ENCODE measurements around the gene SERPING1. TPM values are rescaled to one million over a fixed set of nuclear protein-coding genes. Genes with fewer than 3 reads are reported as not detected.

The SERPING1 gene
- 0.14 and 0.28 TPM in 2 replicates for total RNA-seq

DNA sequence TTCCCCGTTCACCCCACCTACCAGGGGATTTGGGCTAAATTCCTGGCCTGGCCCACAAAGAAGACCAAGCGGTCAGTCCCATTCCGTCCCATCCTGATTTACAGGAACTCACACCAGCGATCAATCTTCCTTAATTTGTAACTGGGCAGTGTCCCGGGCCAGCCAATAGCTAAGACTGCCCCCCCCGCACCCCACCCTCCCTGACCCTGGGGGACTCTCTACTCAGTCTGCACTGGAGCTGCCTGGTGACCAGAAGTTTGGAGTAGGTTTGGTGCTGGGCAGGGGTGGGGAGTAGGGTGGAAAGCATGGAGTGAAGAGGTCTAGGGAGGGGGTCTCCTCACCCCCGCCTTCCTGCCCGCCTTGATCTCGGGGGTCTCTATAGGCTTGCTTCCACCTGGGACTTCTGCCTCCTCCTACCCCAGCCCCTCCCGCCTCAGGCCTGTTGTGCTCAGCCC is at the start of gene SERPING1:
SERPING1 (plus strand) TSS at position 225 of the 455 bp plus-strand sequence. CDS start 586 bp downstream, outside the sequence.
- no peaks in the 10 kb centered on the region for H3K36me3 Mint-ChIP-seq (ENCODE audit: low read depth)
- peaks cover 32% of the 10 kb centered on the region for H3K27me3 Mint-ChIP-seq
- H3K9me3 Mint-ChIP-seq = no peaks in the 10 kb centered on the region

GRCh38 chr11:57547854-57548377 is 49.6 kb upstream of the SERPING1 start:
- Mint-ChIP-seq H3K36me3 (ENCODE audit: low read depth) (peaks cover 59% of the 10 kb centered on the region), H3K27ac (peak overlapping the region; percentile 41), H3K4me3 (no peak overlapping the region), H3K27me3 (no peaks in the 10 kb centered on the region), H3K9me3 (no peaks in the 10 kb centered on the region), H3K4me1 (no peaks in the 10 kb centered on the region)
- no peak for DNase-seq
- intact Hi-C loops (cut with micrococcal nuclease) = no loop called here

More for the DNA sequence above, at the start of gene SERPING1:
- Mint-ChIP-seq H3K4me3 (peak within 1 kb of the TSS; percentile 9), H3K4me1 (peaks cover 2% of the 10 kb centered on the region), H3K27ac (no peak within 1 kb of the TSS)
- DNase-seq = no peak
- intact Hi-C loops (cut with micrococcal nuclease) = no loop called here

DNA sequence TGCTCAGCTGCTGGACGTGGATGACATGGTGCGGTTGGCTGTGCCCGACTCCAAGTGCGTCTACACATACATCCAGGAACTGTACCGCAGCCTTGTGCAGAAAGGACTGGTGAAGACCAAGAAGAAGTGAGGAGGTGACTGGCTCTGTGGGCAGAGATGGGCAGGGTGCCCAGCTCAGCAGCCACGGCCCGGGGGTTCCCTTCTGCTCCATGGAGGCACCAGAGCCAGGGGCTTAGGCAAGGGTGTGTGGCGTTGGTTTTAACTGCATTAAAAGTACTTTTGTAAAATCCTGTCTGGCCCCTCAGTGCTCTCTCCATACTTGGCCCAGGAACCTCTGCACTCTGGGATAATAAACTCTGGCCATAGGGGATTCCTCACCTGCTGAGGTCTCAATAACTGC is 47.5 kb upstream of the SERPING1 start:
- Mint-ChIP-seq H3K27me3 (no peaks in the 10 kb centered on the region), H3K9me3 (no peaks in the 10 kb centered on the region), H3K27ac (no peak overlapping the region), H3K4me1 (no peaks in the 10 kb centered on the region), H3K4me3 (no peak overlapping the region), H3K36me3 (ENCODE audit: low read depth) (peaks cover 76% of the 10 kb centered on the region)
- intact Hi-C loops (cut with micrococcal nuclease) = no loop called here
- no peak for DNase-seq

GRCh38 chr11:57551941-57552340 is 45.5 kb upstream of the SERPING1 start:
- Mint-ChIP-seq H3K27ac (no peak overlapping the region), H3K4me1 (peaks cover 4% of the 10 kb centered on the region), H3K4me3 (no peak overlapping the region), H3K27me3 (no peaks in the 10 kb centered on the region), H3K36me3 (ENCODE audit: low read depth) (peaks cover 81% of the 10 kb centered on the region), H3K9me3 (no peaks in the 10 kb centered on the region)
- intact Hi-C loops (cut with micrococcal nuclease) = no loop called here
- DNase-seq = no peak

GRCh38 chr11:57552479-57552878 is 45.0 kb upstream of the SERPING1 start:
- peaks cover 82% of the 10 kb centered on the region for H3K36me3 Mint-ChIP-seq (ENCODE audit: low read depth)
- no peaks in the 10 kb centered on the region for H3K9me3 Mint-ChIP-seq
- H3K27me3 Mint-ChIP-seq = no peaks in the 10 kb centered on the region
- intact Hi-C loops (cut with micrococcal nuclease) = no loop called here
- peak overlapping the region; percentile 25 for H3K27ac Mint-ChIP-seq
- DNase-seq = no peak
- peaks cover 4% of the 10 kb centered on the region for H3K4me1 Mint-ChIP-seq
- H3K4me3 Mint-ChIP-seq = no peak overlapping the region

- peaks cover 5% of the 10 kb centered on the region for H3K4me1 Mint-ChIP-seq
- intact Hi-C loops (cut with micrococcal nuclease) = no loop called here
- no peak for DNase-seq
Observed at GRCh38 chr11:57555393-57555792, 42.1 kb upstream of the SERPING1 start.

DNA sequence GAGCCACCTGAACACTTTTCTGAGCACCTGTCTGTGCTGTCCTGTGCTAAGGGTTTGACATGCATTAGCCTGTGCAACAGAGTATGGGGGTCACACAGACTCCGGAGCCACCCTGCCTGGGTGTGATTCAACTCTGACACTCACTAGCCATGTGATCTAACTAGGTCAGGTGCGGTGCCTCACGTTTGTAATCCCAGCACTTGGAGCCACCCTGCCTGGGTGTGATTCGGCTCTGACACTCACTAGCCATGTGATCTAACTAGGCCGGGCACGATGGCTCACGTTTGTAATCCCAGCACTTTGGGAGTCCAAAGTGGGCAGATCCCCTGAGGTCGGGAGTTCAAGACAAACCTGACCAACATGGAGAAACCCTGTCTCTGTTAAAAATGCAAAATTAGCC is 41.4 kb upstream of the SERPING1 start:
- Mint-ChIP-seq H3K36me3 (ENCODE audit: low read depth) (peaks cover 80% of the 10 kb centered on the region), H3K4me3 (no peak overlapping the region), H3K4me1 (peaks cover 7% of the 10 kb centered on the region), H3K27ac (no peak overlapping the region), H3K9me3 (no peaks in the 10 kb centered on the region), H3K27me3 (no peaks in the 10 kb centered on the region)
- no peak for DNase-seq
- intact Hi-C loops (cut with micrococcal nuclease) = no loop called here

More at GRCh38 chr11:57555393-57555792, 42.1 kb upstream of the SERPING1 start:
- H3K27me3 Mint-ChIP-seq = no peaks in the 10 kb centered on the region
- H3K9me3 Mint-ChIP-seq = no peaks in the 10 kb centered on the region
- peaks cover 83% of the 10 kb centered on the region for H3K36me3 Mint-ChIP-seq (ENCODE audit: low read depth)
- peak overlapping the region; percentile 31 for H3K27ac Mint-ChIP-seq
- H3K4me3 Mint-ChIP-seq = no peak overlapping the region

GRCh38 chr11:57560146-57560545 is 37.3 kb upstream of the SERPING1 start:
- Mint-ChIP-seq H3K27me3 (no peaks in the 10 kb centered on the region), H3K9me3 (no peaks in the 10 kb centered on the region), H3K36me3 (ENCODE audit: low read depth) (peaks cover 70% of the 10 kb centered on the region), H3K27ac (no peak overlapping the region), H3K4me3 (no peak overlapping the region), H3K4me1 (peaks cover 40% of the 10 kb centered on the region)
- no peak for DNase-seq
- intact Hi-C loops (cut with micrococcal nuclease) = loop anchor here (10.0 kb wide), 1 partner anchor 1585 kb away; the partner anchor contains the start of gene FAM111A

- no peak for DNase-seq
- Mint-ChIP-seq H3K36me3 (ENCODE audit: low read depth) (peaks cover 50% of the 10 kb centered on the region), H3K4me3 (peak overlapping the region; percentile 16), H3K27ac (peak overlapping the region; percentile 84), H3K9me3 (no peaks in the 10 kb centered on the region), H3K4me1 (peaks cover 42% of the 10 kb centered on the region), H3K27me3 (no peaks in the 10 kb centered on the region)
- intact Hi-C loops (cut with micrococcal nuclease) = loop anchor here (10.0 kb wide), 1 partner anchor 1582 kb away; the partner anchor contains the start of gene FAM111A
Observed at GRCh38 chr11:57562596-57562995, 34.9 kb upstream of the SERPING1 start.

GRCh38 chr11:57566005-57566904 is 31.2 kb upstream of the SERPING1 start:
- Mint-ChIP-seq H3K4me1 (peaks cover 46% of the 10 kb centered on the region), H3K36me3 (ENCODE audit: low read depth) (peaks cover 25% of the 10 kb centered on the region), H3K4me3 (peak overlapping the region; percentile 99), H3K27me3 (no peaks in the 10 kb centered on the region), H3K27ac (peak overlapping the region; percentile 91), H3K9me3 (no peaks in the 10 kb centered on the region)
- intact Hi-C loops (cut with micrococcal nuclease) = loop anchor here (1.0 to 10.0 kb wide), 7 partner anchors 35 to 1579 kb away; partner anchors contain the start of genes FAM111A, MED19, TMX2 and ZFP91
- DNase-seq = peak; percentile 88

GRCh38 chr11:57566905-57567514 is 30.5 kb upstream of the SERPING1 start:
- H3K4me3 Mint-ChIP-seq = peak overlapping the region; percentile 99
- H3K4me1 Mint-ChIP-seq = peaks cover 46% of the 10 kb centered on the region
- no peaks in the 10 kb centered on the region for H3K27me3 Mint-ChIP-seq
- H3K9me3 Mint-ChIP-seq = no peaks in the 10 kb centered on the region
- intact Hi-C loops (cut with micrococcal nuclease) = loop anchor here (1.0 to 10.0 kb wide), 8 partner anchors 36 to 1578 kb away; partner anchors contain the start of genes FAM111A, MED19, TMX2 and ZFP91
- H3K36me3 Mint-ChIP-seq (ENCODE audit: low read depth) = peaks cover 19% of the 10 kb centered on the region
- DNase-seq = peak; percentile 88
- H3K27ac Mint-ChIP-seq = peak overlapping the region; percentile 91

GRCh38 chr11:57567515-57568329 is 29.8 kb upstream of the SERPING1 start, which contains the start of gene UBE2L6:
UBE2L6 (minus strand) TSS chr11:57567672; CDS start chr11:57567611, 61 bp downstream.
- DNase-seq = peak; percentile 89
- H3K4me1 Mint-ChIP-seq = peaks cover 40% of the 10 kb centered on the region
- H3K27me3 Mint-ChIP-seq = no peaks in the 10 kb centered on the region
- H3K36me3 Mint-ChIP-seq (ENCODE audit: low read depth) = peaks cover 14% of the 10 kb centered on the region
- intact Hi-C loops (cut with micrococcal nuclease) = loop anchor here (1.0 to 10.0 kb wide), 9 partner anchors 74 to 1577 kb away; partner anchors contain the start of genes CLP1, FAM111A, SELENOH and ZFP91
- H3K4me3 Mint-ChIP-seq = peak within 1 kb of the TSS; percentile 99
- peak within 1 kb of the TSS; percentile 97 for H3K27ac Mint-ChIP-seq
- H3K9me3 Mint-ChIP-seq = no peaks in the 10 kb centered on the region

GRCh38 chr11:57568330-57568766 is 29.1 kb upstream of the SERPING1 start:
- no peaks in the 10 kb centered on the region for H3K27me3 Mint-ChIP-seq
- peak overlapping the region; percentile 99 for H3K4me3 Mint-ChIP-seq
- H3K36me3 Mint-ChIP-seq (ENCODE audit: low read depth) = peaks cover 11% of the 10 kb centered on the region
- intact Hi-C loops (cut with micrococcal nuclease) = loop anchor here (1.0 to 10.0 kb wide), 6 partner anchors 73 to 1576 kb away; partner anchors contain the start of genes CLP1, FAM111A and SELENOH
- peaks cover 35% of the 10 kb centered on the region for H3K4me1 Mint-ChIP-seq
- peak; percentile 97 for DNase-seq
- H3K9me3 Mint-ChIP-seq = no peaks in the 10 kb centered on the region
- H3K27ac Mint-ChIP-seq = peak overlapping the region; percentile 97
